Esophagus squamous epithelium (tissue), 4 donors: ENCODE results near the gene CD163L1.

Source experiments
- CTCF ChIP-seq, 6 experiments: fragments of 450-650 bp in 4 of 6; fragments of 200-600 bp in 2 of 6; sonication (generic) in 2 of 6; IDR thresholded peaks; one replicate each; pipeline ENCODE4 v1.5.1; 2016 to 2019; ENCODE audit warnings: antibody characterized with exemption in 6 of 6, mild to moderate bottlenecking in 4 of 6, moderate library complexity in 4 of 6
- POLR2A ChIP-seq, 4 donors: fragments of 450-650 bp; IDR thresholded peaks; one replicate each; pipeline ENCODE4 v1.6.1; 2017; ENCODE audit warnings: antibody characterized with exemption in 4 of 4, mild to moderate bottlenecking in 4 of 4, moderate library complexity in 3 of 4

DNA sequence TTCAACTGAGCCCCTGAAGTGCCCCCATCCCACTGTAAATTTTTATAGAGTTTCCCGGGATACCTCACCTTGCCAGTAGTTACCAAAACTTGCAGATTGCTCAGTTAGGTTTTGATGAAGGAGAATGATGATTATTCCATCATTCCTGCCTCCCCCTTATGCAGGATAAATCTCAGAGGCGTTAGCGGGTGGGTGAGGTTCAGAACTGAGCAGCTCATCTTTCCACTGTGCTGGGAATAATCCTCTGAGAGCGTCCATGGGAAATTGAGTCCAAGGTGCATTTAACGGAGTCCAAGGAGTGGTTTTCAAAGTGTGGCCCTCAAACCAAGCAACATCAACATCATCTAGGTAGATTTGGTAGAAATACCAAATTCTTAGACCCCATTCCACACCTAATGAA is 121.4 kb downstream of the CD163L1 start:
- TF ChIP-seq CTCF (IDR thresholded peaks at IDR 0.05) (no peak), POLR2A (IDR thresholded peaks at IDR 0.05) (no peak)
